G401 (cell line): ENCODE results near the gene FREM3. TPM values are rescaled to one million over a fixed set of nuclear protein-coding genes. Genes with fewer than 3 reads are reported as not detected.
A peak's percentile ranks its signal among the peaks of the same experiment; 100 is the strongest.
"Not testable (repeated sequence)": the region's sequence is repeated elsewhere in the genome, so short reads cannot be mapped to it uniquely, and the experiment has no call there.

Experiments
- DNase-seq: peaks from one replicate; pipeline ENCODE4 v3.0.0-alpha.2; 2015; ENCODE audit warnings: low spot score
- in situ Hi-C: cut with HindIII; loops from 2 replicates; pipeline ENCODE4 v1.10.0; 2016; ENCODE audit warnings: low sequenced_read_pairs, mixed read lengths
- total RNA-seq: library from RNA; depleted of rRNA; stranded (reverse); fragments of >200 nt; shearing (Covaris generic); gene quantifications from 2 replicates; pipeline ENCODE4 v1.2.3, GENCODE V29; 2014

FREM3 gene
- total RNA-seq, 1 experiment from 2014 or later: not detected

- in situ Hi-C loops: no loop called here
- no peak for DNase-seq
These were observed 21.0 kb downstream of the FREM3 start for GRCh38 chr4:143679434-143679833.

GRCh38 chr4:143673629-143674028 is 26.8 kb downstream of the FREM3 start:
- DNase-seq, in situ Hi-C loops: not testable (repeated sequence)

- in situ Hi-C loops: no loop called here
- no peak for DNase-seq
These were observed 31.4 kb downstream of the FREM3 start for GRCh38 chr4:143668930-143669552.

- DNase-seq: peak; percentile 80
These were observed 33.0 kb downstream of the FREM3 start for GRCh38 chr4:143667461-143667860.

GRCh38 chr4:143658336-143658735 is 42.1 kb downstream of the FREM3 start:
- DNase-seq: no peak
- in situ Hi-C loops: no loop called here

More at GRCh38 chr4:143667461-143667860, 33.0 kb downstream of the FREM3 start:
- in situ Hi-C loops: no loop called here

- no peak for DNase-seq
- in situ Hi-C loops: no loop called here
These were observed 45.9 kb downstream of the FREM3 start for GRCh38 chr4:143654571-143654970.

- DNase-seq: no peak
- in situ Hi-C loops: no loop called here
These were observed 47.4 kb downstream of the FREM3 start for GRCh38 chr4:143653031-143653430.

- in situ Hi-C loops: no loop called here
- no peak for DNase-seq
These were observed 57.1 kb downstream of the FREM3 start for GRCh38 chr4:143643399-143643798.

- in situ Hi-C loops: no loop called here
- no peak for DNase-seq
These were observed 57.9 kb downstream of the FREM3 start for GRCh38 chr4:143642611-143643010.

GRCh38 chr4:143641361-143641760 is 59.1 kb downstream of the FREM3 start:
- in situ Hi-C loops: no loop called here
- DNase-seq: no peak

- in situ Hi-C loops: no loop called here
- no peak for DNase-seq
These were observed 65.7 kb downstream of the FREM3 start for GRCh38 chr4:143634763-143635162.

- in situ Hi-C loops: no loop called here
- no peak for DNase-seq
These were observed 66.6 kb downstream of the FREM3 start for GRCh38 chr4:143633833-143634232.

- in situ Hi-C loops: no loop called here
- DNase-seq: no peak
These were observed 74.2 kb downstream of the FREM3 start for GRCh38 chr4:143626134-143626911.

- no peak for DNase-seq
These were observed 74.8 kb downstream of the FREM3 start for GRCh38 chr4:143625632-143626031.

GRCh38 chr4:143623896-143624295 is 76.6 kb downstream of the FREM3 start:
- in situ Hi-C loops: no loop called here

More at GRCh38 chr4:143625632-143626031, 74.8 kb downstream of the FREM3 start:
- in situ Hi-C loops: no loop called here

GRCh38 chr4:143618811-143619210 is 81.7 kb downstream of the FREM3 start:
- in situ Hi-C loops: no loop called here

More at GRCh38 chr4:143623896-143624295, 76.6 kb downstream of the FREM3 start:
- DNase-seq: no peak

GRCh38 chr4:143617994-143618679 is 82.3 kb downstream of the FREM3 start:
- DNase-seq: no peak
- in situ Hi-C loops: no loop called here

More at GRCh38 chr4:143618811-143619210, 81.7 kb downstream of the FREM3 start:
- no peak for DNase-seq

GRCh38 chr4:143616771-143617170 is 83.7 kb downstream of the FREM3 start:
- in situ Hi-C loops: no loop called here
- no peak for DNase-seq

GRCh38 chr4:143609492-143609891 is 91.0 kb downstream of the FREM3 start:
- in situ Hi-C loops: no loop called here
- DNase-seq: no peak

- in situ Hi-C loops: no loop called here
- DNase-seq: no peak
These were observed 94.0 kb downstream of the FREM3 start for GRCh38 chr4:143606480-143606879.
